ENCODE data around the gene KRT33B.
"Not testable (repeated sequence)": the region's sequence is repeated elsewhere in the genome, so short reads cannot be mapped to it uniquely, and the experiment has no call there.

Gene KRT33B

GRCh38 chr17:41363881-41364280 is 5.7 kb downstream of the KRT33B start:
- TF ChIP-seq, protein P1, sequence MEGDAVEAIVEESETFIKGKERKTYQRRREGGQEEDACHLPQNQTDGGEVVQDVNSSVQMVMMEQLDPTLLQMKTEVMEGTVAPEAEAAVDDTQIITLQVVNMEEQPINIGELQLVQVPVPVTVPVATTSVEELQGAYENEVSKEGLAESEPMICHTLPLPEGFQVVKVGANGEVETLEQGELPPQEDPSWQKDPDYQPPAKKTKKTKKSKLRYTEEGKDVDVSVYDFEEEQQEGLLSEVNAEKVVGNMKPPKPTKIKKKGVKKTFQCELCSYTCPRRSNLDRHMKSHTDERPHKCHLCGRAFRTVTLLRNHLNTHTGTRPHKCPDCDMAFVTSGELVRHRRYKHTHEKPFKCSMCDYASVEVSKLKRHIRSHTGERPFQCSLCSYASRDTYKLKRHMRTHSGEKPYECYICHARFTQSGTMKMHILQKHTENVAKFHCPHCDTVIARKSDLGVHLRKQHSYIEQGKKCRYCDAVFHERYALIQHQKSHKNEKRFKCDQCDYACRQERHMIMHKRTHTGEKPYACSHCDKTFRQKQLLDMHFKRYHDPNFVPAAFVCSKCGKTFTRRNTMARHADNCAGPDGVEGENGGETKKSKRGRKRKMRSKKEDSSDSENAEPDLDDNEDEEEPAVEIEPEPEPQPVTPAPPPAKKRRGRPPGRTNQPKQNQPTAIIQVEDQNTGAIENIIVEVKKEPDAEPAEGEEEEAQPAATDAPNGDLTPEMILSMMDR (IDR thresholded peaks at IDR 0.05; ENCODE audit: insufficient read depth, missing control alignments) = no peak
- DNase-seq (ENCODE audit: insufficient read length, low spot score) (no peak), FAIRE-seq (no peak)

GRCh38 chr17:41360296-41360995 is 9.2 kb downstream of the KRT33B start:
- FAIRE-seq (no peak), DNase-seq (ENCODE audit: insufficient read length, low spot score) (no peak)
- TF ChIP-seq, protein P1 (IDR thresholded peaks at IDR 0.05; ENCODE audit: insufficient read depth, missing control alignments) = no peak

- DNase-seq (ENCODE audit: insufficient read length, low spot score) (no peak), FAIRE-seq (no peak)
- TF ChIP-seq, protein P1 (IDR thresholded peaks at IDR 0.05; ENCODE audit: insufficient read depth, missing control alignments) = no peak
These were observed 15.1 kb downstream of the KRT33B start for GRCh38 chr17:41354536-41354935.

GRCh38 chr17:41352597-41353366 is 16.8 kb downstream of the KRT33B start:
- FAIRE-seq (no peak), DNase-seq (ENCODE audit: insufficient read length, low spot score) (no peak)
- TF ChIP-seq, protein P1 (IDR thresholded peaks at IDR 0.05; ENCODE audit: insufficient read depth, missing control alignments) = no peak

- TF ChIP-seq, protein P1 (IDR thresholded peaks at IDR 0.05; ENCODE audit: insufficient read depth, missing control alignments) = no peak
- FAIRE-seq (no peak), DNase-seq (ENCODE audit: insufficient read length, low spot score) (no peak)
These were observed 18.4 kb downstream of the KRT33B start for GRCh38 chr17:41351177-41351576.

GRCh38 chr17:41350381-41350878 is 19.2 kb downstream of the KRT33B start, which contains the start of gene KRT33A:
Gene KRT33A (minus strand): TSS chr17:41350828. CDS start chr17:41350767, 61 bp downstream.
- not testable (repeated sequence) for FAIRE-seq; DNase-seq (ENCODE audit: insufficient read length, low spot score)

DNA sequence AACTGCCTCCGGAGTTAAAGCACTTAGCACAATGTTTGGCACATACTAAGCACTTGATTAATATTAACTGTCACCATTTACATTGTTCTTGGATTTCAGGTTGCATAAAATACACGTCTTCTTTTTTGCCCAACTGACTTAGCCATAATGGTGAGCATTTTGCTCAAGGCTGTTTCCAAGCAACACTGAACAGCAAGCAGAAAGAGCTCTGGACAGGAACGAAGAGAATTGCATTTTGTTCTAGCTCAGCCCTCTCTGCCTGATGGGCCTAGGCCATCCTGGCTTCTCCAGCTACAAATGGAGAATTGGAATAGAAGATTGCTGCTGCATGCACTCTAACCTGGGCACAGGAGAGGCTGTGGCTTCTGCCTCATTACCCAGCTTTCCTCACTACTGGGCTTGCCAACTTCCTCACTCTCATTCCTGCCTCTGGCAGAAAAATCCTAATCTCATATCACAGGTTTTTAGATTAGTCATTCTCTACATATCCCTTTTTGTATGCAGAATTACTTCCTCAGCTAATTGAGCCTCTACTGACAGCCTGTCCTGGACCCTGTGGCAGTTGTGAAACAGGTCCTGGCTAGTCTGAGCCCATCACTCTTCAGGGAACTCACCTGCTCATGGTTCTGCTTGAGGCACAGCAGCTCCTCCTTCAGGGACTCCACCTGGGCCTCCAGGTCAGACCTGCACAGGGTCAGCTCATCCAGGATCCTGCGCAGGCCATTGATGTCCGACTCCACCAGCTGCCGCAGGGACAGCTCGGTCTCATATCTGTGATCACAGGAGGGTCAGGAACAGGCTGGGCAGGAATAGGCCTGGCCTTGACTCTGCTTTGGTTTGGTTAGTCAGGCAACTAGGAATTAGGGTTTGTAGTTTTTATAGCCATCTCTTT is 21.5 kb downstream of the KRT33B start:
- TF ChIP-seq, protein P1 (IDR thresholded peaks at IDR 0.05; ENCODE audit: insufficient read depth, missing control alignments) = no peak
- DNase-seq (ENCODE audit: insufficient read length, low spot score) = no peak
- no peak for FAIRE-seq

- DNase-seq (ENCODE audit: insufficient read length, low spot score); FAIRE-seq: not testable (repeated sequence)
These were observed 23.2 kb downstream of the KRT33B start for GRCh38 chr17:41346421-41346820.

Data from D721Med (cell line).